ENCODE data around the gene ITGB1. TPM values are rescaled to one million over a fixed set of nuclear protein-coding genes. Genes with fewer than 3 reads are reported as not detected.

The ITGB1 gene
- total RNA-seq, 1 experiment from 2014 or later = 317 TPM

DNA sequence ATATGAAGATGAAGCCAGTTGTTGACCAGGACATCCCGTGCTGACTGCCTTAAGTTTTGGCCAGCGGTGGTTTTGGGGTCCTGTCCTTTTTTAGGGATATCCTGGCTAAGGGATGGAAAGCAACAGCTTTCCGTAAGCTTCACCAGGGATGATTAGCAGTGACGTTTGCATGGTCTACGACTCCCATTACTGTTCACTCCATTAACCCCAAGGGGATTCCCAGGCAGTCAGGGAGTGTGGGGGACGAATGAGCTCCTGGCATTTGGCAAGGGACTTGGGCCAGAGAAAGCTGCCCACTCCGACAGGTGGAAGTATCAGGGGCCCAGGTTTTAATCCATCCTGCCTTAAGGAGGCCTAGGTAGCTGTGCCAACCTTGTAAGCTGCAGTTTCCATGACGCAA is 66.8 kb downstream of the ITGB1 start:
- CTCF ChIA-PET = interaction anchor here (1.4 kb wide), 1 partner anchor 117 kb away, joined by 5 read pairs; no protein-coding TSS in a partner anchor
- no peak for ATAC-seq

DNA sequence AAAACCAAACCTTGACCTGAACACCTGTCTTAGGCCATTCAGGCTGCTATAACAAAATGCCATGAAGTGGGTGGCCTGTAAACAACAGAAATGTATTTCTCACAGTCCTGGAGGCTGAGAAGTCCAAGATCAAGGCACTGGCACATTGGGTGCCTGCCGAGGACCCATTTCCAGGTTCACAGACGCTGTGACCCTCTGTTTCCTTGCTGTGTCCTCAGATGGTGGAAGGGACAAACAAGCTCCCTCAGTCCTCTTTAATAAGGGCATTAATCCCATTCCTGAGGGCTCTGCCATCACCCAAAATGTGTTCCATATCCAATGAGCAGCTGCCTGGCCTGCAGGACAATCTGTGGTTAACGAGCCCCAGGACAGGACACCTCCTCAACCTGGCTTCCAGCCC is 67.6 kb downstream of the ITGB1 start:
- ATAC-seq = no peak

More for the DNA sequence above, 66.8 kb downstream of the ITGB1 start:
- Mint-ChIP-seq H3K27me3 (ENCODE audit: low read depth) (no peaks in the 10 kb centered on the region), H3K4me3 (no peak overlapping the region), H3K9me3 (no peaks in the 10 kb centered on the region), H3K27ac (no peak overlapping the region), H3K4me1 (peaks cover 18% of the 10 kb centered on the region), H3K36me3 (peaks cover 7% of the 10 kb centered on the region)
- POLR2A ChIA-PET = no interaction called here
- no peak for DNase-seq (ENCODE audit: low spot score)
- TF ChIP-seq ZNF121 (CRISPR knock-in tag; IDR thresholded peaks at IDR 0.05) (no peak), OVOL2 (CRISPR knock-in tag; IDR thresholded peaks at IDR 0.05; ENCODE audit: borderline replicate concordance) (no peak), ETV6 (CRISPR knock-in tag; IDR thresholded peaks at IDR 0.05) (no peak), CBFB (CRISPR knock-in tag; IDR thresholded peaks at IDR 0.05; ENCODE audit: low read depth) (no peak), JAZF1 (CRISPR knock-in tag; IDR thresholded peaks at IDR 0.05) (no peak), ELF4 (CRISPR knock-in tag; IDR thresholded peaks at IDR 0.05; ENCODE audit: low read depth) (no peak), RELA (CRISPR knock-in tag; IDR thresholded peaks at IDR 0.05; ENCODE audit: borderline replicate concordance) (no peak), SMAD4 (CRISPR knock-in tag; IDR thresholded peaks at IDR 0.05) (no peak), ZNF263 (CRISPR knock-in tag; IDR thresholded peaks at IDR 0.05; ENCODE audit: low read depth) (no peak), ZNF423 (CRISPR knock-in tag; IDR thresholded peaks at IDR 0.05) (no peak)
- TF ChIP-seq, protein P1, sequence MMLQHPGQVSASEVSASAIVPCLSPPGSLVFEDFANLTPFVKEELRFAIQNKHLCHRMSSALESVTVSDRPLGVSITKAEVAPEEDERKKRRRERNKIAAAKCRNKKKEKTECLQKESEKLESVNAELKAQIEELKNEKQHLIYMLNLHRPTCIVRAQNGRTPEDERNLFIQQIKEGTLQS (CRISPR knock-in tag; conservative IDR thresholded peaks at IDR 0.05) = no peak
- TF ChIP-seq, protein P2, sequence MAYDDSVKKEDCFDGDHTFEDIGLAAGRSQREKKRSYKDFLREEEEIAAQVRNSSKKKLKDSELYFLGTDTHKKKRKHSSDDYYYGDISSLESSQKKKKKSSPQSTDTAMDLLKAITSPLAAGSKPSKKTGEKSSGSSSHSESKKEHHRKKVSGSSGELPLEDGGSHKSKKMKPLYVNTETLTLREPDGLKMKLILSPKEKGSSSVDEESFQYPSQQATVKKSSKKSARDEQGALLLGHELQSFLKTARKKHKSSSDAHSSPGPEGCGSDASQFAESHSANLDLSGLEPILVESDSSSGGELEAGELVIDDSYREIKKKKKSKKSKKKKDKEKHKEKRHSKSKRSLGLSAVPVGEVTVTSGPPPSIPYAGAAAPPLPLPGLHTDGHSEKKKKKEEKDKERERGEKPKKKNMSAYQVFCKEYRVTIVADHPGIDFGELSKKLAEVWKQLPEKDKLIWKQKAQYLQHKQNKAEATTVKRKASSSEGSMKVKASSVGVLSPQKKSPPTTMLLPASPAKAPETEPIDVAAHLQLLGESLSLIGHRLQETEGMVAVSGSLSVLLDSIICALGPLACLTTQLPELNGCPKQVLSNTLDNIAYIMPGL (CRISPR knock-in tag; IDR thresholded peaks at IDR 0.05) = no peak
- TF ChIP-seq, protein P3, sequence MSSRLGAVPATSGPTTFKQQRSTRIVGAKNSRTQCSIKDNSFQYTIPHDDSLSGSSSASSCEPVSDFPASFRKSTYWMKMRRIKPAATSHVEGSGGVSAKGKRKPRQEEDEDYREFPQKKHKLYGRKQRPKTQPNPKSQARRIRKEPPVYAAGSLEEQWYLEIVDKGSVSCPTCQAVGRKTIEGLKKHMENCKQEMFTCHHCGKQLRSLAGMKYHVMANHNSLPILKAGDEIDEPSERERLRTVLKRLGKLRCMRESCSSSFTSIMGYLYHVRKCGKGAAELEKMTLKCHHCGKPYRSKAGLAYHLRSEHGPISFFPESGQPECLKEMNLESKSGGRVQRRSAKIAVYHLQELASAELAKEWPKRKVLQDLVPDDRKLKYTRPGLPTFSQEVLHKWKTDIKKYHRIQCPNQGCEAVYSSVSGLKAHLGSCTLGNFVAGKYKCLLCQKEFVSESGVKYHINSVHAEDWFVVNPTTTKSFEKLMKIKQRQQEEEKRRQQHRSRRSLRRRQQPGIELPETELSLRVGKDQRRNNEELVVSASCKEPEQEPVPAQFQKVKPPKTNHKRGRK (CRISPR knock-in tag; IDR thresholded peaks at IDR 0.05; ENCODE audit: borderline replicate concordance) = no peak
- TF ChIP-seq, protein P4, sequence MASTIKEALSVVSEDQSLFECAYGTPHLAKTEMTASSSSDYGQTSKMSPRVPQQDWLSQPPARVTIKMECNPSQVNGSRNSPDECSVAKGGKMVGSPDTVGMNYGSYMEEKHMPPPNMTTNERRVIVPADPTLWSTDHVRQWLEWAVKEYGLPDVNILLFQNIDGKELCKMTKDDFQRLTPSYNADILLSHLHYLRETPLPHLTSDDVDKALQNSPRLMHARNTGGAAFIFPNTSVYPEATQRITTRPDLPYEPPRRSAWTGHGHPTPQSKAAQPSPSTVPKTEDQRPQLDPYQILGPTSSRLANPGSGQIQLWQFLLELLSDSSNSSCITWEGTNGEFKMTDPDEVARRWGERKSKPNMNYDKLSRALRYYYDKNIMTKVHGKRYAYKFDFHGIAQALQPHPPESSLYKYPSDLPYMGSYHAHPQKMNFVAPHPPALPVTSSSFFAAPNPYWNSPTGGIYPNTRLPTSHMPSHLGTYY (CRISPR knock-in tag; IDR thresholded peaks at IDR 0.05) = no peak
- TF ChIP-seq, protein P5, sequence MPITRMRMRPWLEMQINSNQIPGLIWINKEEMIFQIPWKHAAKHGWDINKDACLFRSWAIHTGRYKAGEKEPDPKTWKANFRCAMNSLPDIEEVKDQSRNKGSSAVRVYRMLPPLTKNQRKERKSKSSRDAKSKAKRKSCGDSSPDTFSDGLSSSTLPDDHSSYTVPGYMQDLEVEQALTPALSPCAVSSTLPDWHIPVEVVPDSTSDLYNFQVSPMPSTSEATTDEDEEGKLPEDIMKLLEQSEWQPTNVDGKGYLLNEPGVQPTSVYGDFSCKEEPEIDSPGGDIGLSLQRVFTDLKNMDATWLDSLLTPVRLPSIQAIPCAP (CRISPR knock-in tag; IDR thresholded peaks at IDR 0.05) = no peak

More for the DNA sequence above, 67.6 kb downstream of the ITGB1 start:
- CTCF ChIA-PET = interaction anchor here (1.4 kb wide), 1 partner anchor 118 kb away, joined by 5 read pairs; no protein-coding TSS in a partner anchor
- Mint-ChIP-seq H3K4me3 (no peak overlapping the region), H3K36me3 (peaks cover 3% of the 10 kb centered on the region), H3K4me1 (peaks cover 18% of the 10 kb centered on the region), H3K27ac (no peak overlapping the region), H3K9me3 (no peaks in the 10 kb centered on the region), H3K27me3 (ENCODE audit: low read depth) (no peaks in the 10 kb centered on the region; the same call in 1 of the 2 replicates)
- no peak for TF ChIP-seq JUN (CRISPR knock-in tag; IDR thresholded peaks at IDR 0.05)
- TF ChIP-seq, protein P6, sequence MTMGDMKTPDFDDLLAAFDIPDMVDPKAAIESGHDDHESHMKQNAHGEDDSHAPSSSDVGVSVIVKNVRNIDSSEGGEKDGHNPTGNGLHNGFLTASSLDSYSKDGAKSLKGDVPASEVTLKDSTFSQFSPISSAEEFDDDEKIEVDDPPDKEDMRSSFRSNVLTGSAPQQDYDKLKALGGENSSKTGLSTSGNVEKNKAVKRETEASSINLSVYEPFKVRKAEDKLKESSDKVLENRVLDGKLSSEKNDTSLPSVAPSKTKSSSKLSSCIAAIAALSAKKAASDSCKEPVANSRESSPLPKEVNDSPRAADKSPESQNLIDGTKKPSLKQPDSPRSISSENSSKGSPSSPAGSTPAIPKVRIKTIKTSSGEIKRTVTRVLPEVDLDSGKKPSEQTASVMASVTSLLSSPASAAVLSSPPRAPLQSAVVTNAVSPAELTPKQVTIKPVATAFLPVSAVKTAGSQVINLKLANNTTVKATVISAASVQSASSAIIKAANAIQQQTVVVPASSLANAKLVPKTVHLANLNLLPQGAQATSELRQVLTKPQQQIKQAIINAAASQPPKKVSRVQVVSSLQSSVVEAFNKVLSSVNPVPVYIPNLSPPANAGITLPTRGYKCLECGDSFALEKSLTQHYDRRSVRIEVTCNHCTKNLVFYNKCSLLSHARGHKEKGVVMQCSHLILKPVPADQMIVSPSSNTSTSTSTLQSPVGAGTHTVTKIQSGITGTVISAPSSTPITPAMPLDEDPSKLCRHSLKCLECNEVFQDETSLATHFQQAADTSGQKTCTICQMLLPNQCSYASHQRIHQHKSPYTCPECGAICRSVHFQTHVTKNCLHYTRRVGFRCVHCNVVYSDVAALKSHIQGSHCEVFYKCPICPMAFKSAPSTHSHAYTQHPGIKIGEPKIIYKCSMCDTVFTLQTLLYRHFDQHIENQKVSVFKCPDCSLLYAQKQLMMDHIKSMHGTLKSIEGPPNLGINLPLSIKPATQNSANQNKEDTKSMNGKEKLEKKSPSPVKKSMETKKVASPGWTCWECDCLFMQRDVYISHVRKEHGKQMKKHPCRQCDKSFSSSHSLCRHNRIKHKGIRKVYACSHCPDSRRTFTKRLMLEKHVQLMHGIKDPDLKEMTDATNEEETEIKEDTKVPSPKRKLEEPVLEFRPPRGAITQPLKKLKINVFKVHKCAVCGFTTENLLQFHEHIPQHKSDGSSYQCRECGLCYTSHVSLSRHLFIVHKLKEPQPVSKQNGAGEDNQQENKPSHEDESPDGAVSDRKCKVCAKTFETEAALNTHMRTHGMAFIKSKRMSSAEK (CRISPR knock-in tag; IDR thresholded peaks at IDR 0.05; ENCODE audit: borderline replicate concordance) = no peak
- POLR2A ChIA-PET = interaction anchor here (0.6 kb wide), 1 partner anchor 13 kb away, joined by 9 read pairs; no protein-coding TSS in a partner anchor
- DNase-seq (ENCODE audit: low spot score) = no peak

All from WTC11 (cell line).